IMR-90 (cell line): ENCODE data around the gene GLE1. TPM values are rescaled to one million over a fixed set of nuclear protein-coding genes. Genes with fewer than 3 reads are reported as not detected.

Experiments used
- ATAC-seq: fragments of 200-7000 bp; cut with Tn5 transposase; 2 replicates; pipeline ENCODE4 v1.9.1; 2020; ENCODE audit warnings: low read depth, mild to moderate bottlenecking, moderate library complexity
- BruUV-seq: library from RNA; stranded (reverse); fragments of 400-500 nt; replicated peaks from 2 replicates; lab custom pipeline; 2021; lab: Mats Ljungman, UMichigan
- CTCF ChIA-PET: fragments of 300-600 bp; formaldehyde crosslinking; extraction: SDS; loops from one replicate; lab custom pipeline; 2021; ENCODE audit warnings: antibody characterized with exemption; lab: Yijun Ruan, JAX
- POLR2A ChIA-PET: fragments of 300-600 bp; sonication (Branson Sonifier 250); formaldehyde crosslinking; loops from one replicate; lab custom pipeline; 2022; ENCODE audit warnings: antibody characterized with exemption; ENCODE audit not compliant: unreplicated experiment; lab: Charles Lee
- DNase-seq: peaks from one replicate; pipeline ENCODE4 v3.0.0; 2013
- H2AFZ ChIP-seq: replicated peaks from 2 replicates; pipeline ENCODE3; 2013; ENCODE audit warnings: low read length, mild to moderate bottlenecking; ENCODE audit not compliant: poor library complexity
- H2AK5ac ChIP-seq: 2 replicates; pipeline ENCODE4 v1.6.1; 2013; ENCODE audit warnings: low read depth, low read length, inconsistent platforms
- H2AK9ac ChIP-seq: replicated peaks from 2 replicates; pipeline ENCODE3; 2013; ENCODE audit warnings: mild to moderate bottlenecking, low read depth, low read length, moderate library complexity; ENCODE audit not compliant: poor library complexity
- H2BK120ac ChIP-seq: 2 replicates; pipeline ENCODE4 v1.6.1; 2013; ENCODE audit warnings: low read depth, low read length, inconsistent platforms
- H2BK15ac ChIP-seq: 3 replicates; pipeline ENCODE4 v1.6.1; 2013; ENCODE audit warnings: low read depth, low read length, inconsistent platforms
- H2BK20ac ChIP-seq: 2 replicates; pipeline ENCODE4 v1.6.1; 2013; ENCODE audit warnings: low read depth, mild to moderate bottlenecking, inconsistent platforms, low read length, moderate library complexity
- H2BK5ac ChIP-seq: 2 replicates; pipeline ENCODE4 v1.6.1; 2013; ENCODE audit warnings: mild to moderate bottlenecking, low read depth, low read length, inconsistent platforms; ENCODE audit not compliant: poor library complexity, severe bottlenecking
- H3K14ac ChIP-seq: replicated peaks from 2 replicates; pipeline ENCODE4 v1.6.1; 2013; ENCODE audit warnings: low read depth, low read length, inconsistent platforms
- H3K18ac ChIP-seq: 2 replicates; pipeline ENCODE4 v1.6.1; 2013; ENCODE audit warnings: low read depth, low read length, control low read depth
- H3K23ac ChIP-seq: 2 replicates; pipeline ENCODE4 v1.6.1; 2013; ENCODE audit warnings: low read depth, low read length, inconsistent platforms
- H3K27ac ChIP-seq: 2 replicates; pipeline ENCODE4 v1.5.1; 2013; ENCODE audit warnings: mild to moderate bottlenecking, control low read depth, low read length; ENCODE audit not compliant: insufficient read depth
- H3K27me3 ChIP-seq: 2 replicates; pipeline ENCODE4 v1.6.1; 2013; ENCODE audit warnings: low read length; ENCODE audit not compliant: control insufficient read depth, insufficient read depth
- H3K36me3 ChIP-seq: 2 replicates; pipeline ENCODE4 v1.6.1; 2013; ENCODE audit warnings: low read length, mixed read lengths; ENCODE audit not compliant: control insufficient read depth, insufficient read depth
- H3K4ac ChIP-seq: 2 replicates; pipeline ENCODE4 v1.6.1; 2013; ENCODE audit warnings: low read depth, low read length, inconsistent platforms
- H3K4me1 ChIP-seq: 2 replicates; pipeline ENCODE4 v1.6.1; 2013; ENCODE audit warnings: low read length, mixed read lengths; ENCODE audit not compliant: control insufficient read depth, insufficient read depth
- H3K4me2 ChIP-seq: 2 replicates; pipeline ENCODE4 v1.6.1; 2013; ENCODE audit warnings: low read depth, mild to moderate bottlenecking, control low read depth, low read length, moderate library complexity
- H3K4me3 ChIP-seq: 2 replicates; pipeline ENCODE4 v1.5.1; 2013; ENCODE audit warnings: low read depth, mild to moderate bottlenecking, control low read depth, low read length, moderate library complexity; ENCODE audit not compliant: insufficient read depth
- H3K56ac ChIP-seq: 2 replicates; pipeline ENCODE4 v1.6.1; 2013; ENCODE audit warnings: low read length, inconsistent platforms; ENCODE audit not compliant: insufficient read depth; ENCODE audit errors: extremely low read depth
- H3K79me1 ChIP-seq, 2 experiments: 2 replicates each; pipeline ENCODE4 v1.6.1; 2013; ENCODE audit warnings: low read length in 2 of 2, inconsistent platforms in 1 of 2, low read depth in 1 of 2
- H3K9ac ChIP-seq: 2 replicates; pipeline ENCODE4 v1.6.1; 2013; ENCODE audit warnings: low read depth, low read length, control low read depth
- H3K9me1 ChIP-seq: 2 replicates; pipeline ENCODE4 v1.6.1; 2013; ENCODE audit warnings: low read length, inconsistent platforms; ENCODE audit not compliant: insufficient read depth
- H3K9me3 ChIP-seq: 2 replicates; pipeline ENCODE4 v1.6.1; 2013; ENCODE audit warnings: low read length; ENCODE audit not compliant: control insufficient read depth, insufficient read depth
- H4K20me1 ChIP-seq: 2 replicates; pipeline ENCODE4 v1.6.1; 2013; ENCODE audit warnings: low read length, inconsistent platforms; ENCODE audit not compliant: insufficient read depth
- H4K5ac ChIP-seq: 2 replicates; pipeline ENCODE4 v1.6.1; 2013; ENCODE audit warnings: mild to moderate bottlenecking, low read depth, low read length, control low read depth
- H4K8ac ChIP-seq, 2 experiments: 2 replicates each; pipeline ENCODE4 v1.6.1; 2013; ENCODE audit warnings: low read depth in 2 of 2, low read length in 2 of 2, control low read depth in 1 of 2, inconsistent platforms in 1 of 2
- H4K91ac ChIP-seq: 2 replicates; pipeline ENCODE4 v1.6.1; 2013; ENCODE audit warnings: low read depth, low read length, inconsistent platforms; ENCODE audit not compliant: insufficient read depth
- BHLHE40 ChIP-seq: fragments of 150-350 bp; IDR thresholded peaks from 2 replicates; pipeline ENCODE4 v1.6.1; 2016; ENCODE audit warnings: mild to moderate bottlenecking, low read depth, low read length
- CEBPB ChIP-seq: IDR thresholded peaks from 2 replicates; pipeline ENCODE4 v1.6.1; 2012; ENCODE audit warnings: low read depth, low read length, improper control_type of control experiment
- ELK1 ChIP-seq: fragments of 150-350 bp; IDR thresholded peaks from 2 replicates; pipeline ENCODE4 v1.6.1; 2016; ENCODE audit warnings: low read depth, mild to moderate bottlenecking, low read length, moderate library complexity, borderline replicate concordance
- FOS ChIP-seq: fragments of 150-350 bp; IDR thresholded peaks from 2 replicates; pipeline ENCODE4 v1.6.1; 2016; ENCODE audit warnings: low read depth, low read length
- MAZ ChIP-seq: IDR thresholded peaks from 2 replicates; pipeline ENCODE4 v1.6.1; 2012; ENCODE audit warnings: low read depth, mild to moderate bottlenecking, low read length, improper control_type of control experiment, moderate library complexity, borderline replicate concordance
- MXI1 ChIP-seq: IDR thresholded peaks from 2 replicates; pipeline ENCODE4 v1.6.1; 2012; ENCODE audit warnings: low read depth, mild to moderate bottlenecking, low read length, moderate library complexity, borderline replicate concordance
- NFE2L2 ChIP-seq: fragments of 150-350 bp; IDR thresholded peaks from 2 replicates; pipeline ENCODE4 v1.6.1; 2016; ENCODE audit warnings: low read depth, mild to moderate bottlenecking, low read length
- POLR2A ChIP-seq: IDR thresholded peaks from 2 replicates; pipeline ENCODE4 v1.6.1; 2012; ENCODE audit warnings: mild to moderate bottlenecking, low read depth, low read length
- RAD21 ChIP-seq: IDR thresholded peaks from 2 replicates; pipeline ENCODE4 v1.6.1; 2012; ENCODE audit warnings: low read length, improper control_type of control experiment
- RCOR1 ChIP-seq: IDR thresholded peaks from 2 replicates; pipeline ENCODE4 v1.6.1; 2012; ENCODE audit warnings: mild to moderate bottlenecking, low read length, improper control_type of control experiment; ENCODE audit not compliant: insufficient replicate concordance
- SMC3 ChIP-seq: fragments of 150-350 bp; IDR thresholded peaks from 2 replicates; pipeline ENCODE4 v1.6.1; 2016; ENCODE audit warnings: low read depth, mild to moderate bottlenecking, antibody characterized with exemption, low read length, moderate library complexity
- USF2 ChIP-seq: fragments of 150-350 bp; IDR thresholded peaks from 2 replicates; pipeline ENCODE4 v1.6.1; 2017; ENCODE audit warnings: mild to moderate bottlenecking, antibody characterized with exemption, low read length, low read depth
- WGBS, 2 experiments: methylation state at CpG; one replicate each; pipeline versions ENCODE4 v1.1.5 to v1.1.7; 2013; ENCODE audit warnings: missing lambda C conversion rate in 2 of 2; ENCODE audit not compliant: insufficient read length in 1 of 2; ENCODE audit errors: extremely low coverage in 2 of 2; 5-methylcytosine and 5-hydroxymethylcytosine counted together
- dilution Hi-C: fragments of 300-500 bp; cut with HindIII; formaldehyde crosslinking; loops from one replicate; pipeline ENCODE4 v1.14.3; 2018; ENCODE audit warnings: low sequenced_read_pairs; ENCODE audit not compliant: unreplicated experiment
- in situ Hi-C: fragments of 300-500 bp; cut with MboI; formaldehyde crosslinking; loops from 3 replicates; pipeline ENCODE4 v1.14.3; 2019; ENCODE audit warnings: low sequenced_read_pairs, inconsistent platforms, mixed read lengths
- intact Hi-C: fragments of 100-400 bp; cut with micrococcal nuclease; formaldehyde crosslinking; loops from 2 replicates; pipeline ENCODE4 v1.10.0; 2022
- polyA plus RNA-seq, 3 experiments: library from polyadenylated mRNA; depleted of rRNA; stranded (reverse); fragments of >200 nt; gene quantifications; 2 replicates each; pipeline ENCODE4 v1.2.3, GENCODE V29; 2012; ENCODE audit warnings: low replicate concordance in 1 of 3
- total RNA-seq: library from RNA; depleted of rRNA; stranded (reverse); fragments of >200 nt; gene quantifications from 2 replicates; pipeline ENCODE4 v1.2.3, GENCODE V29; 2012

Gene GLE1
- total and polyA plus RNA-seq, 2 of the 4 experiments (the other 2 are of a cell fraction): 14.3 to 39.4 TPM

GRCh38 chr9:128454991-128455390, 49.5 kb upstream of the GLE1 start:
- H2BK15ac ChIP-seq: no peak overlapping the region; the same call in 2 of the 3 replicates
- no peak overlapping the region for H3K23ac ChIP-seq
- DNase-seq: no peak
- H3K4me2 ChIP-seq: no peak overlapping the region
- H2AFZ ChIP-seq: no peak overlapping the region
- H2AK9ac ChIP-seq: peak overlapping the region; percentile 56
- dilution Hi-C loops: no loop called here
- no peak overlapping the region for H3K18ac ChIP-seq
- H2BK120ac ChIP-seq: no peak overlapping the region
- no peaks in the 10 kb centered on the region for H3K9me1 ChIP-seq
- no peak overlapping the region for H3K27ac ChIP-seq
- H3K56ac ChIP-seq: no peak overlapping the region
- peaks cover 6% of the 10 kb centered on the region; the same call in 1 of the 2 replicates for H3K36me3 ChIP-seq
- WGBS, 2 experiments: 90% methylated on average over 5 of the region's 14 CpGs; no CpG with 5 or more reads in 1 of the 2 experiments
- H4K8ac ChIP-seq: no peak overlapping the region; a peak in 2 of 4 replicates
- no peak overlapping the region for H3K4ac ChIP-seq
- in situ Hi-C loops: no loop called here
- H3K9ac ChIP-seq: no peak overlapping the region
- TF ChIP-seq RAD21: no peak
- no peak for TF ChIP-seq MAZ
- TF ChIP-seq ELK1: no peak
- TF ChIP-seq BHLHE40: no peak
- no peak for TF ChIP-seq FOS
- no peak for TF ChIP-seq MXI1
- no peak for TF ChIP-seq RCOR1
- no peak for TF ChIP-seq NFE2L2
- TF ChIP-seq POLR2A: no peak
- no peak for TF ChIP-seq SMC3
- no peak for TF ChIP-seq CEBPB
- no peak for TF ChIP-seq USF2
- POLR2A ChIA-PET: interaction anchor here (0.7 kb wide), 1 partner anchor 28 kb away, joined by 3 read pairs; no protein-coding TSS in a partner anchor
- no peaks in the 10 kb centered on the region for H3K9me3 ChIP-seq
- no peak overlapping the region for H3K4me3 ChIP-seq
- H3K79me1 ChIP-seq: peaks cover 13 to 28% of the 10 kb centered on the region in 2 experiments
- intact Hi-C loops: no loop called here
- H3K27me3 ChIP-seq: no peaks in the 10 kb centered on the region
- no peak for ATAC-seq
- BruUV-seq: no TSS peak
- no peak overlapping the region for H2BK20ac ChIP-seq
- H2BK5ac ChIP-seq: no peak overlapping the region
- H4K91ac ChIP-seq: no peak overlapping the region
- peaks cover 6% of the 10 kb centered on the region; the same call in 1 of the 2 replicates for H3K4me1 ChIP-seq
- H4K20me1 ChIP-seq: 0 out of 2 replicates have a peak, but pooled peaks cover 4% of the 10 kb centered on the region
- CTCF ChIA-PET: no interaction called here
- peak overlapping the region; percentile 47; the same call in 1 of the 2 replicates for H2AK5ac ChIP-seq
- no peak overlapping the region for H4K5ac ChIP-seq
- no peak overlapping the region for H3K14ac ChIP-seq
